Cardiac muscle cell (in vitro differentiated cells and primary cell): Measurements from ENCODE around the gene MAMLD1. TPM values are rescaled to one million over a fixed set of nuclear protein-coding genes. Genes with fewer than 3 reads are reported as not detected.

Experiments used
- DNase-seq, 2 donors: peaks; one replicate each; pipeline versions ENCODE4 v3.0.0 to v3.0.0-alpha.2; 2010 to 2017; ENCODE audit warnings: low read depth in 1 of 2, low spot score in 1 of 2
- H3K27ac ChIP-seq: fragments of 200-600 bp; sonication (generic); 2 replicates; pipeline ENCODE4 v1.5.1; 2016
- H3K27me3 ChIP-seq: fragments of 200-600 bp; sonication (generic); 2 replicates; pipeline ENCODE4 v1.6.0; 2016; ENCODE audit warnings: control low read depth
- H3K36me3 ChIP-seq: fragments of 200-600 bp; sonication (generic); 2 replicates; pipeline ENCODE4 v1.5.1; 2016; ENCODE audit warnings: control low read depth
- H3K4me1 ChIP-seq: fragments of 200-600 bp; sonication (generic); 2 replicates; pipeline ENCODE4 v1.8.1; 2017; ENCODE audit warnings: low read depth, mild to moderate bottlenecking, mixed run types
- H3K4me3 ChIP-seq: fragments of 200-600 bp; sonication (generic); 2 replicates; pipeline ENCODE4 v1.5.1; 2016; ENCODE audit warnings: mild to moderate bottlenecking
- H3K9me3 ChIP-seq: fragments of 200-600 bp; sonication (generic); 2 replicates; pipeline ENCODE4 v1.5.1; 2017; ENCODE audit warnings: low read depth, mild to moderate bottlenecking, control low read depth
- polyA plus RNA-seq: library from polyadenylated mRNA; unstranded; fragments of >200 nt; fragmentation: Nextera tagmentation; extraction: Ambion mirVana; gene quantifications from 2 replicates; pipeline ENCODE4 v1.2.1, GENCODE V29; 2016
- total RNA-seq: library from RNA; depleted of rRNA; stranded (reverse); fragments of >200 nt; gene quantifications from 2 replicates; pipeline ENCODE4 v1.2.3, GENCODE V29; 2016
- TF ChIP-seq, protein P1 (sequence below): IDR thresholded peaks from 2 replicates; pipeline ENCODE4 v1.5.1; 2012; ENCODE audit warnings: low read depth, mild to moderate bottlenecking, low read length

The MAMLD1 gene
- total and polyA plus RNA-seq, 2 experiments from 2014 or later = 0.15 to 0.48 TPM

GRCh38 chrX:150558424-150558823 is 195.3 kb downstream of the MAMLD1 start:
- H3K36me3 ChIP-seq = no peaks in the 10 kb centered on the region
- H3K4me3 ChIP-seq = no peak overlapping the region
- TF ChIP-seq, protein P1, sequence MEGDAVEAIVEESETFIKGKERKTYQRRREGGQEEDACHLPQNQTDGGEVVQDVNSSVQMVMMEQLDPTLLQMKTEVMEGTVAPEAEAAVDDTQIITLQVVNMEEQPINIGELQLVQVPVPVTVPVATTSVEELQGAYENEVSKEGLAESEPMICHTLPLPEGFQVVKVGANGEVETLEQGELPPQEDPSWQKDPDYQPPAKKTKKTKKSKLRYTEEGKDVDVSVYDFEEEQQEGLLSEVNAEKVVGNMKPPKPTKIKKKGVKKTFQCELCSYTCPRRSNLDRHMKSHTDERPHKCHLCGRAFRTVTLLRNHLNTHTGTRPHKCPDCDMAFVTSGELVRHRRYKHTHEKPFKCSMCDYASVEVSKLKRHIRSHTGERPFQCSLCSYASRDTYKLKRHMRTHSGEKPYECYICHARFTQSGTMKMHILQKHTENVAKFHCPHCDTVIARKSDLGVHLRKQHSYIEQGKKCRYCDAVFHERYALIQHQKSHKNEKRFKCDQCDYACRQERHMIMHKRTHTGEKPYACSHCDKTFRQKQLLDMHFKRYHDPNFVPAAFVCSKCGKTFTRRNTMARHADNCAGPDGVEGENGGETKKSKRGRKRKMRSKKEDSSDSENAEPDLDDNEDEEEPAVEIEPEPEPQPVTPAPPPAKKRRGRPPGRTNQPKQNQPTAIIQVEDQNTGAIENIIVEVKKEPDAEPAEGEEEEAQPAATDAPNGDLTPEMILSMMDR = no peak
- DNase-seq = no peak
- H3K27me3 ChIP-seq = no peaks in the 10 kb centered on the region
- H3K27ac ChIP-seq = no peak overlapping the region
- no peaks in the 10 kb centered on the region for H3K4me1 ChIP-seq
- H3K9me3 ChIP-seq = no peaks in the 10 kb centered on the region

Other genes with a start within 250 kb of the MAMLD1 start
- gene MTM1, start 205.3 kb downstream of the MAMLD1 start, total RNA-seq = 3.8 and 5.6 TPM in 2 replicates
- gene MTM1, start 205.3 kb downstream of the MAMLD1 start, polyA plus RNA-seq = 3.9 and 4.7 TPM in 2 replicates